CD4-positive, alpha-beta T cell treated with Interleukin-6 at 100 ng/mL for 8 hours (primary cell): ENCODE results near the gene SBNO2.

Experiments
- DNase-seq: peaks from one replicate; pipeline ENCODE4 v3.0.0-alpha.2; 2020; ENCODE audit warnings: mixed read lengths, low spot score

The SBNO2 gene, protein sequence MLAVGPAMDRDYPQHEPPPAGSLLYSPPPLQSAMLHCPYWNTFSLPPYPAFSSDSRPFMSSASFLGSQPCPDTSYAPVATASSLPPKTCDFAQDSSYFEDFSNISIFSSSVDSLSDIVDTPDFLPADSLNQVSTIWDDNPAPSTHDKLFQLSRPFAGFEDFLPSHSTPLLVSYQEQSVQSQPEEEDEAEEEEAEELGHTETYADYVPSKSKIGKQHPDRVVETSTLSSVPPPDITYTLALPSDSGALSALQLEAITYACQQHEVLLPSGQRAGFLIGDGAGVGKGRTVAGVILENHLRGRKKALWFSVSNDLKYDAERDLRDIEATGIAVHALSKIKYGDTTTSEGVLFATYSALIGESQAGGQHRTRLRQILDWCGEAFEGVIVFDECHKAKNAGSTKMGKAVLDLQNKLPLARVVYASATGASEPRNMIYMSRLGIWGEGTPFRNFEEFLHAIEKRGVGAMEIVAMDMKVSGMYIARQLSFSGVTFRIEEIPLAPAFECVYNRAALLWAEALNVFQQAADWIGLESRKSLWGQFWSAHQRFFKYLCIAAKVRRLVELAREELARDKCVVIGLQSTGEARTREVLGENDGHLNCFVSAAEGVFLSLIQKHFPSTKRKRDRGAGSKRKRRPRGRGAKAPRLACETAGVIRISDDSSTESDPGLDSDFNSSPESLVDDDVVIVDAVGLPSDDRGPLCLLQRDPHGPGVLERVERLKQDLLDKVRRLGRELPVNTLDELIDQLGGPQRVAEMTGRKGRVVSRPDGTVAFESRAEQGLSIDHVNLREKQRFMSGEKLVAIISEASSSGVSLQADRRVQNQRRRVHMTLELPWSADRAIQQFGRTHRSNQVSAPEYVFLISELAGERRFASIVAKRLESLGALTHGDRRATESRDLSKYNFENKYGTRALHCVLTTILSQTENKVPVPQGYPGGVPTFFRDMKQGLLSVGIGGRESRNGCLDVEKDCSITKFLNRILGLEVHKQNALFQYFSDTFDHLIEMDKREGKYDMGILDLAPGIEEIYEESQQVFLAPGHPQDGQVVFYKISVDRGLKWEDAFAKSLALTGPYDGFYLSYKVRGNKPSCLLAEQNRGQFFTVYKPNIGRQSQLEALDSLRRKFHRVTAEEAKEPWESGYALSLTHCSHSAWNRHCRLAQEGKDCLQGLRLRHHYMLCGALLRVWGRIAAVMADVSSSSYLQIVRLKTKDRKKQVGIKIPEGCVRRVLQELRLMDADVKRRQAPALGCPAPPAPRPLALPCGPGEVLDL (N-terminal part only)

GRCh38 chr19:1173845-1174809, at the start of gene SBNO2:
SBNO2 (minus strand) TSS chr19:1174268; CDS start chr19:1154276, 19,992 bp downstream.
- DNase-seq = peak; percentile 91

DNA sequence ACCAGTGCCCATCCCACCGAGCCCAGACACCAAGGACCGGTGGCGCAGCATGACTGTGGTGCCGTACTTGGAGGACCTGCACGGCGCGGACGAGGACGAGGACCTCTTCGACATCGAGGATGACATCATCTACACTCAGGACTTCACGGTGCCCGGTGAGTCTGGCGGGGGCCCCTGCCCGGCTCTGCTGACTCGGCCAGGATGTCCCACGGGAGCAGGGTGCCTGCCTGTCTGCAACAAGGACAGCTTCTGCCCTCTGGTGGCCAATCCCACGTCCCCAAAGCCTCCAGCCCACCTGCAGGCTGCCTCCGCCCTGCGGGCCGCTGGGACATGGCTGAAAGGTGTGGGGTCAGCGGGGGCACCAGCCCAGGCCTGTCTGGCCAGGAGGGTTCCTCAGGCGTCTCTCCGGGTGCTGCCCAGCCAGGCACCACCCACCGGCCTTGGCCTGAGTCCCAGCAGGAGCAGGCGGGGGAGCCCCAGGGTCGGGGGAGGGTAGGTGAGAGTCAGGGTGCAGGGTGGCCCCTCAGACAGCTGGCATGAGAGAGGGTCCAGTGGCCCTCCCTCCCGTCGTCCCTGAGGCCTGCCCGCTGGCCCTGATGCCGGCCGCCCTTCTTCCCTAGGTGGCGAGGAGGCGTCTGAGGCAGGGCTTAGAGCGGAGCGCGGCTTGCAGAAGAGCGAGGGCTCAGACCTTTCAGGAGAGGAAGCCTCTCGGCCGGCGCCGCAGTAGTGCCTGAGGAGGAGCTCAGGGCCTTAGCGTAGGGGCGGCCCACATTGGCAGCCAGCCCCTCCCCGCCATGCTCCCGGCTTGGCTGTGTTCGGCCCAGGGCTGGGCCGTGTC, 49.2 kb upstream of the SBNO2 start:
- no peak for DNase-seq

DNA sequence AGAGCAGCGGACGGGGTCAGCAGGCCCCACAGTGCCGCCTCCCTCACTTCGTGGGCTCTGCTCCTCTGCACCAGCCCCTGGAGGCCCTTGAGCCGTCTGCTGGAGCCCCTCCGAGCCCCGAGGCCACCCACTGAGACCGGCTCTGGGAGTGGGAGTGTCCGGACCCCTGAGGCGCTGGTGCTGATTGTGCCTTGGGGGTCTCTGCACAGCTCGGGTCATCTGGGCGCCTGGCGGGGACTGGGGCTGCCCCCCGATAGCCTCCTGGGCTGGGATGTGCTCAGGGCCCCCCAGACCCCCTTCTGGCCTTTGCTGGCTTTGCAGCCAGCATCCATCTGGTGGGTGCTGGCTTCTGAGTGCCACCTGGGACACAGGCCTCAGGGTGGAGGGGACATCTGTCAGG, 48.3 kb upstream of the SBNO2 start:
- DNase-seq = no peak

- DNase-seq = no peak
These were observed 47.8 kb upstream of the SBNO2 start for GRCh38 chr19:1221904-1222255.

DNA sequence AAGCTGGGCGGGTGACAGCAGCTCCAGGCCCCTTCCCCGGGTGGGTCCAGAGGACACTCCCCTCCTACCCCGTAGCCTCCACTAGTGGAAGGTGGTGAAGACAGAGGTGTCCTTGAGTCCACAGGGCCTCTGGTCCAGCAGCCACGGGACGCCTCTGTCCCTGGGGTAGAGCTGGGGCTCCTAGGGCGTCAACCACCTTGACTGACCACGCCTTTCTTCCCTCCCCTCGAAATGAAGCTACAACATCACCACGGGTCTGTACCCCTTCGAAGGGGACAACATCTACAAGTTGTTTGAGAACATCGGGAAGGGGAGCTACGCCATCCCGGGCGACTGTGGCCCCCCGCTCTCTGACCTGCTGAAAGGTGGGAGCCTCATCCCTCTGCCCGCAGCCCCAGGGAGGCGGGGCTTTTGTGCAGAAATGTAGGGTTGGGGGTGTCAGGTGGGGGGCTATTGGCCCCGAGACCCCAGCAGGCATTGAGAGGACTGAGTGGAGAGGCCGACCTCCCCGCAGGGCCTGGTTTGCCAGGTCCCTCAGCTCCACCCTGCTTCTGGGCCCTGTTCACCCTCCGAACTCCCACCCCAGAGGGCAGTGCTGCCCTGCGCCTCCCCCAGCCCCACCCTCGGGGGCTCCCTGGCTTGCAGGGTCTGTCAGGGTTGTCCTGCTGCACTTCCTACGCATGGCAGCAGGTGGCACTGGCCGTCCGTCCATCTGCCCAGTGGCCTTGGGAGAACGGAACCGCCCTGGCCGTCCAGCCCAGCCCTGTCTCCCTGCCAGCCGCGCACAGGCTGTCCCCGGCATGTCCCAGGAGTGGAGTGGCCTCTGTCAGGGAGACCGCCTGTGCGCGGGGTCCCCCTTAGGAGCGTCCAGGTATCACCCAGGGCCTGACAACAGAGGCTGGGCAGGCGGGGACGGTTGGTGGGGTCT, 47.2 kb upstream of the SBNO2 start:
- DNase-seq = no peak

- no peak for DNase-seq
These were observed 46.4 kb upstream of the SBNO2 start for GRCh38 chr19:1220477-1220930.

- no peak for DNase-seq
These were observed 45.9 kb upstream of the SBNO2 start for GRCh38 chr19:1219786-1220476.

DNA sequence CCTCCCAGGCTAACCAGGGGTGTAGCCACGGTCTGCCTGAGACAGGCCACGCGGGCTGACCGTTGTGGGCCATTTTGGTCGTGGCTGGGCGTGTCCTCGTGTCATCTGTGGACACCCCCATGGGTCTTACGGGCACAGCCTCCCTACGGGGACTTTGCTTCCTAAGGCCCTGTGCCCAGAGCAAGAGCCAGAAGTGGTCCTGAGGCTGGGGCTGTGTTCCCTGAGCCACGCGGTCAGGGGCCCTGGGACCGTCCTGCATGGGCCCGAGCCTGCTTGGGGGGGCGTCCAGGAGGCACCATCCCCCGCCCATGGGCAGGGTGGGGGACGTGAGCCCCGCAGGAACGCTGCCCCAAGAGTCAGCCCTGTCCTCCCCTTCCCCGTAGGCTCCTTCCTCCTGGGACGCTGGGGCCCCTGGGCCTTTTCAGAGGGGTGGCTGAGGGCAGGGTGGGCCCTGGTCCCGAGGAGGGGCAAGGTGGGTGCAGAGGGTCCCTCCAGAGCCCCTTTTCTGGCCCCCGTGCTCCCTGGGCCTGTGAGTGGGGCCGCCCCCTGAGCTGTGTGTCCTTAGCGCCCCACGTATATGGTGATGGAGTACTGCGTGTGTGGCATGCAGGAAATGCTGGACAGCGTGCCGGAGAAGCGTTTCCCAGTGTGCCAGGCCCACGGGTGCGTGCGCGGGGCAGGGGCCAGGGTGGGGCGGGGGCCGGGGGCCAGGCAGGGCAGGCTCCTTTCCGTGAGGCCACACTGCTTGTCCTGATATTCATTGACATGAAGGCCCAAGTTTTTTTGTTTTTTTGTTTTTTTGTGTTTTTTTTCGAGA, 44.9 kb upstream of the SBNO2 start:
- DNase-seq = no peak

DNA sequence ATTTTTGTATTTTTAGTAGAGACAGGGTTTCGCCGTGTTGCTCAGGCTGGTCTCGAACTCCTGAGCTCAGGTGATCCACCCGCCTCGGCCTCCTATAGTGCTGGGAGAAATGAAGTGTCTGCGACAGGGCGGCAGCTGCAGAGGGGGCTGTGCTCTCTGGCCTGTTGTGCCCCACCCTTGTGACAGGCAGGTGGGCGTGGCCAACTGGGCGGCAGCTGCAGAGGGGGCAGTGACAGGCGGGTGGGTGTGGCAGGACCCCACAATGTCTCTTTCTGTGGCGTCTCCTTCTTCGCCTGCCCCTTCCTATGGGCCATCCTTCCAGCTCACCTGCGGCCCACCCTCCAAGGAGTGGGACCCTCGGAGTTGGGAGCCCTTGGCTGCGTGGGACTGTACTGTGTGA, 43.3 kb upstream of the SBNO2 start:
- no peak for DNase-seq

- no peak for DNase-seq
These were observed 42.7 kb upstream of the SBNO2 start for GRCh38 chr19:1216756-1217155.

DNA sequence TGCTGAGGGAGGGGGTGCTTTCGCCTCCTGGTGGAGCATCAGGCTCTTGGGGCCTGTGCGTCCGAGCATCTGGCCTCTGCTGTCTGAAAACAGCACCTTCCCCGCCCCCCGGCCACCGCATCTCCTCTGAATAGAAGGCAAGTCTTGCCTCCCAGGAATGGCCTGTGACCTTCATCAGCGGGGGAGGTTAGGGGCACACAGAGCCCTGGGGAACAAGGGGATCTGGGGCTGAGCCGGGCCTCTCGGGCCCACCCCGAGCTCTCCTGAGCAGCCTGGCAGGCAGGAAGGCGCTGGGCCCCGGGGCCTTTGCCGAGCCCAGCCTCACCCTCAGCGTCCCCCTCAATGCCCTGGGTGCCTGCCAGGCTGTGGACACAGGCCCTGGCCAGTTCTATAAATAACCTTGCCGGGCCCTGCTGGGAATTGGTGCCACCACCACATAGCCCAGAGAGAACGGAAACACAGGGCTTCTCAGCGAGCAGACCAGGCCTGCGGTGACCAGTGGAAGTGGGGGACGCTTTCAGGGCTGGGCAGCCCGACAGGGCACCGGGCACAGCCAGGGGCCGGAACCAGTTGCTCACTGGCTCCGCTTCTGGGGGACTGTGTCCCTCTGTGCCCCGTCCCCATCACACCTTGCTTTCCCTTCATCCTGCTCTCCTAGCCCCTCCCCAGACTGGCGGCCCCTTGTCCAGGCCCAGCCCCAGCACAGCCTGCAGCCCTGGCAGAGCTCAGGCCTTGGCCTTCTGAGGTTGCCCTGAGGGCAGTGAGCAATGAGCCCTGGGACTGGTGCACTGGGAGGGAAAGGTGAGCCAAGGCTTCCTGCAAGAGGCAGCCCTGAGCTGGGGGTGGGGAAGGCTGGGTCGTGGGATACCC, 41.0 kb upstream of the SBNO2 start:
- DNase-seq = no peak

- DNase-seq = no peak
These were observed 40.3 kb upstream of the SBNO2 start for GRCh38 chr19:1214299-1214861.

- peak; percentile 53 for DNase-seq
These were observed 39.6 kb upstream of the SBNO2 start for GRCh38 chr19:1213391-1214286.

DNA sequence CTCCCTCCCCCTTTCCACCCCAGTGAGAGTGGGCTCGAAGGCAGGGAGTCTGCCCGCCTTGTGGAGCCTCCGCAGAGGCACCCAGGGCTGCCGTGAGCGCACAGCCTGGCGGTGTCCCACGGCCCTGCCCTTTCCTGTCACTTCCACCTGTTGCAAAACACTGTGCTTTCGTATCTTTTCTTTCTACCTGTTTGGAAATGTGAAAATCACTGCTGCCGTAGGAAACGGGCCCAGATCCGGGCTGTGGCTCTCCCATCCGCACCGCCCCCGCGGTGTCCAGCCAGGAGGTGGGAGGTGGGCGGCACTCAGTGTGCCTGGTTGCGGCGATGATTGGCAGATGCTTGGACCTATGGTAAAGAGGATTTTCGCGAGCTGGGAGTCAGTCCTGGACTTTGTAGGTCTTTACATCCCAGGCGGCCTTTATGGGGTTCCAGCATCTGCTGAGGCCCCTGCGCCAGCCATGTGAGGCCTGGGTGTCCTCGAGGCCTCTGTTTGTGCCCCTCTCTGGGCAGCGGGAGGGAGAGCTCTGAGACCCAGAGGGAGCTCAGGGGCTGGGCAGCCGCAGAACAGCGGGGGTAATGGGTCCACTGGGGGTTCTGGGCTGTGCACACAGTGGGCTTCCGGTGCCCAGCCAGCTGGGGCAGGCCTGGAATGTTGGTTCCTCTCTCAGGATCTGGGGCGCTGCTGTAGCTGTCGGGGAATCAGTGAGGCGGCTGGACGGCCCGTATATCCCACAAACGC, 37.6 kb upstream of the SBNO2 start:
- DNase-seq = no peak

GRCh38 chr19:1210227-1210538, 36.1 kb upstream of the SBNO2 start:
- DNase-seq = no peak
